Measurements from ENCODE around the gene HOXB8. TPM values are rescaled to one million over a fixed set of nuclear protein-coding genes. Genes with fewer than 3 reads are reported as not detected.

The HOXB8 gene
- total RNA-seq, 1 experiment from 2014 or later = 0.70 TPM

GRCh38 chr17:48605409-48605919, 9.6 kb downstream of the HOXB8 start:
- peak overlapping the region; percentile 63 for H3K27ac ChIP-seq
- intact Hi-C loops (cut with micrococcal nuclease; ENCODE audit: unreplicated experiment) = no loop called here
- TF ChIP-seq CTCF (conservative IDR thresholded peaks at IDR 0.05) (no peak), EZH2 (IDR thresholded peaks at IDR 0.05; ENCODE audit: low read depth) (no peak)
- no peaks in the 10 kb centered on the region for H3K9me3 ChIP-seq (ENCODE audit: insufficient read depth, low read depth)
- peaks cover 22% of the 10 kb centered on the region for H3F3A ChIP-seq (ENCODE audit: insufficient read depth, low read depth)
- BruUV-seq (replicated peaks) = no TSS peak
- peaks cover 34% of the 10 kb centered on the region for H3K4me1 ChIP-seq (replicated peaks; ENCODE audit: insufficient read depth)
- no peaks in the 10 kb centered on the region for H3K27me3 ChIP-seq (ENCODE audit: insufficient read depth, low read depth)
- POLR2A ChIA-PET (ENCODE audit: unreplicated experiment) = no interaction called here
- H3K9me2 ChIP-seq (ENCODE audit: insufficient read depth) = no peaks in the 10 kb centered on the region
- peak overlapping the region; percentile 93 for H3K4me2 ChIP-seq
- H2AFZ ChIP-seq = peak overlapping the region; percentile 80
- no peak for DNase-seq
- no peaks in the 10 kb centered on the region for H3K36me3 ChIP-seq (ENCODE audit: low read depth)
- CTCF ChIA-PET = no interaction called here
- peak overlapping the region; percentile 74 for H3K4me3 ChIP-seq
- peaks cover 63% of the 10 kb centered on the region for H3K79me2 ChIP-seq (ENCODE audit: low read depth)
- peaks cover 20% of the 10 kb centered on the region for H4K20me1 ChIP-seq (ENCODE audit: insufficient read depth)

- H3K36me3 ChIP-seq (ENCODE audit: low read depth) = no peaks in the 10 kb centered on the region
- H3K4me3 ChIP-seq = peak within 1 kb of the TSS; percentile 74
- peak; percentile 60 to 72 for DNase-seq
- peaks cover 27% of the 10 kb centered on the region for H4K20me1 ChIP-seq (ENCODE audit: insufficient read depth)
- H3K4me2 ChIP-seq = peak within 1 kb of the TSS; percentile 93
- POLR2A ChIA-PET (ENCODE audit: unreplicated experiment) = no interaction called here
- peaks cover 22% of the 10 kb centered on the region for H3F3A ChIP-seq (ENCODE audit: insufficient read depth, low read depth)
- no peaks in the 10 kb centered on the region for H3K9me3 ChIP-seq (ENCODE audit: insufficient read depth, low read depth)
- intact Hi-C loops (cut with micrococcal nuclease; ENCODE audit: unreplicated experiment) = no loop called here
- H3K27ac ChIP-seq = peak within 1 kb of the TSS; percentile 63
- no peaks in the 10 kb centered on the region for H3K27me3 ChIP-seq (ENCODE audit: insufficient read depth, low read depth)
- peak within 1 kb of the TSS; percentile 80 for H2AFZ ChIP-seq
- CTCF ChIA-PET = interaction anchor here (0.7 kb wide), 2 partner anchors 8 to 303 kb away, joined by 3 to 12 read pairs; no protein-coding TSS in a partner anchor
- no peaks in the 10 kb centered on the region for H3K9me2 ChIP-seq (ENCODE audit: insufficient read depth)
- peaks cover 33% of the 10 kb centered on the region for H3K4me1 ChIP-seq (replicated peaks; ENCODE audit: insufficient read depth)
- no peak for TF ChIP-seq CTCF (conservative IDR thresholded peaks at IDR 0.05)
- no peak for TF ChIP-seq EZH2 (IDR thresholded peaks at IDR 0.05; ENCODE audit: low read depth)
- peaks cover 63% of the 10 kb centered on the region for H3K79me2 ChIP-seq (ENCODE audit: low read depth)
- no TSS peak for BruUV-seq (replicated peaks)
Observed at GRCh38 chr17:48604770-48605329, 10.2 kb downstream of the HOXB8 start, which contains the start of gene HOXB6. HOXB6 (minus strand) TSS chr17:48604986; CDS start chr17:48598150, 6,836 bp downstream.

- peaks cover 63% of the 10 kb centered on the region for H3K79me2 ChIP-seq (ENCODE audit: low read depth)
- H3K27me3 ChIP-seq (ENCODE audit: insufficient read depth, low read depth) = no peaks in the 10 kb centered on the region
- POLR2A ChIA-PET (ENCODE audit: unreplicated experiment) = interaction anchor here (0.9 kb wide), 1 partner anchor 21 kb away, joined by 3 read pairs; no protein-coding TSS in a partner anchor
- no peaks in the 10 kb centered on the region for H3K9me2 ChIP-seq (ENCODE audit: insufficient read depth)
- intact Hi-C loops (cut with micrococcal nuclease; ENCODE audit: unreplicated experiment) = no loop called here
- CTCF ChIA-PET = interaction anchor here (0.6 to 0.8 kb wide), 5 partner anchors 9 to 303 kb away, joined by 3 to 12 read pairs (median 4); no protein-coding TSS in a partner anchor
- peak overlapping the region; percentile 80 for H2AFZ ChIP-seq
- TF ChIP-seq CTCF (conservative IDR thresholded peaks at IDR 0.05) (peak; percentile 44), EZH2 (IDR thresholded peaks at IDR 0.05; ENCODE audit: low read depth) (no peak)
- H3K4me3 ChIP-seq = peak overlapping the region; percentile 74
- H3K4me1 ChIP-seq (replicated peaks; ENCODE audit: insufficient read depth) = peaks cover 26% of the 10 kb centered on the region
- H3K9me3 ChIP-seq (ENCODE audit: insufficient read depth, low read depth) = no peaks in the 10 kb centered on the region
- peaks cover 22% of the 10 kb centered on the region for H3F3A ChIP-seq (ENCODE audit: insufficient read depth, low read depth)
- no peaks in the 10 kb centered on the region for H3K36me3 ChIP-seq (ENCODE audit: low read depth)
- peaks cover 32% of the 10 kb centered on the region for H4K20me1 ChIP-seq (ENCODE audit: insufficient read depth)
- peak; percentile 66 to 68 for DNase-seq
- BruUV-seq (replicated peaks) = no TSS peak
- peak overlapping the region; percentile 63 for H3K27ac ChIP-seq
- H3K4me2 ChIP-seq = peak overlapping the region; percentile 93
Observed at GRCh38 chr17:48603959-48604769, 10.9 kb downstream of the HOXB8 start.
